GM23248 (cell line): ENCODE results near the gene HOXC12. TPM values are rescaled to one million over a fixed set of nuclear protein-coding genes. Genes with fewer than 3 reads are reported as not detected.

Experiments used
- DNase-seq: peaks from one replicate; pipeline ENCODE4 v3.0.0-alpha.2; 2015
- H2AFZ ChIP-seq: fragments of 200-600 bp; sonication (generic); 2 replicates; pipeline ENCODE4 v1.6.1; 2016; ENCODE audit warnings: antibody characterized with exemption
- H3F3A ChIP-seq: fragments of 200-600 bp; sonication (generic); 2 replicates; pipeline ENCODE4 v1.6.1; 2016; ENCODE audit warnings: mild to moderate bottlenecking, antibody characterized with exemption, mixed run types; ENCODE audit not compliant: insufficient read depth
- H3K27ac ChIP-seq: fragments of 200-600 bp; sonication (generic); 2 replicates; pipeline ENCODE4 v1.5.1; 2016; ENCODE audit warnings: mild to moderate bottlenecking
- H3K27me3 ChIP-seq: fragments of 200-600 bp; sonication (generic); replicated peaks from 2 replicates; pipeline ENCODE4 v1.6.1; 2016; ENCODE audit warnings: mild to moderate bottlenecking; ENCODE audit not compliant: insufficient read depth
- H3K36me3 ChIP-seq: fragments of 200-600 bp; sonication (generic); 2 replicates; pipeline ENCODE4 v1.6.1; 2016; ENCODE audit warnings: low read depth, mild to moderate bottlenecking
- H3K4me1 ChIP-seq: fragments of 200-600 bp; sonication (generic); 2 replicates; pipeline ENCODE4 v1.6.1; 2016; ENCODE audit warnings: mild to moderate bottlenecking; ENCODE audit not compliant: insufficient read depth
- H3K4me2 ChIP-seq: fragments of 200-600 bp; sonication (generic); one replicate; pipeline ENCODE4 v1.6.1; 2016; ENCODE audit warnings: mild to moderate bottlenecking; ENCODE audit not compliant: unreplicated experiment
- H3K4me3 ChIP-seq: fragments of 200-600 bp; sonication (generic); 2 replicates; pipeline ENCODE4 v1.5.1; 2016; ENCODE audit warnings: mild to moderate bottlenecking
- H3K79me2 ChIP-seq: fragments of 200-600 bp; sonication (generic); 2 replicates; pipeline ENCODE4 v1.6.1; 2016; ENCODE audit warnings: mild to moderate bottlenecking; ENCODE audit not compliant: insufficient read depth
- H3K9ac ChIP-seq: fragments of 200-600 bp; sonication (generic); 2 replicates; pipeline ENCODE4 v1.6.1; 2016; ENCODE audit warnings: mild to moderate bottlenecking
- H3K9me2 ChIP-seq: fragments of 200-600 bp; sonication (generic); 2 replicates; pipeline ENCODE4 v1.6.1; 2016; ENCODE audit warnings: mixed run types, mild to moderate bottlenecking, moderate library complexity; ENCODE audit not compliant: insufficient read depth
- H3K9me3 ChIP-seq: fragments of 200-600 bp; sonication (generic); one replicate; pipeline ENCODE4 v1.6.1; 2017; ENCODE audit warnings: low read depth
- H4K20me1 ChIP-seq: fragments of 200-600 bp; sonication (generic); 2 replicates; pipeline ENCODE4 v1.6.0; 2016; ENCODE audit not compliant: insufficient read depth
- EZH2 ChIP-seq: fragments of 200-600 bp; sonication (generic); IDR thresholded peaks from 2 replicates; pipeline ENCODE4 v1.6.1; 2018; ENCODE audit warnings: antibody characterized with exemption, mild to moderate bottlenecking; ENCODE audit not compliant: insufficient read depth, poor library complexity, severe bottlenecking
- EZH2phosphoT487 ChIP-seq: fragments of 200-600 bp; sonication (generic); IDR thresholded peaks from 2 replicates; pipeline ENCODE4 v1.6.1; 2018; ENCODE audit warnings: antibody characterized with exemption, moderate library complexity, mild to moderate bottlenecking, low read depth; ENCODE audit not compliant: insufficient read depth
- WGBS, 2 experiments: methylation state at CpG; one replicate each; pipeline ENCODE4 v1.1.6; 2015 to 2017; ENCODE audit warnings: low lambda C conversion rate in 2 of 2, low coverage in 1 of 2; ENCODE audit errors: missing lambda C conversion rate in 2 of 2; 5-methylcytosine and 5-hydroxymethylcytosine counted together
- in situ Hi-C: fragments of 300-500 bp; cut with MboI; formaldehyde crosslinking; loops from 2 replicates; pipeline ENCODE4 v1.15.0; 2020
- polyA plus RNA-seq: library from polyadenylated mRNA; unstranded; fragments of >200 nt; fragmentation: Nextera tagmentation; extraction: Ambion mirVana; gene quantifications from 2 replicates; pipeline ENCODE4 v1.2.1, GENCODE V29; 2016
- total RNA-seq: library from RNA; depleted of rRNA; stranded (reverse); fragments of >200 nt; shearing (Covaris generic); gene quantifications from 2 replicates; pipeline ENCODE4 v1.2.3, GENCODE V29; 2014; rRNA removed

HOXC12 gene, protein sequence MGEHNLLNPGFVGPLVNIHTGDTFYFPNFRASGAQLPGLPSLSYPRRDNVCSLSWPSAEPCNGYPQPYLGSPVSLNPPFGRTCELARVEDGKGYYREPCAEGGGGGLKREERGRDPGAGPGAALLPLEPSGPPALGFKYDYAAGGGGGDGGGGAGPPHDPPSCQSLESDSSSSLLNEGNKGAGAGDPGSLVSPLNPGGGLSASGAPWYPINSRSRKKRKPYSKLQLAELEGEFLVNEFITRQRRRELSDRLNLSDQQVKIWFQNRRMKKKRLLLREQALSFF
- not detected in 2 replicates for total RNA-seq
- polyA plus RNA-seq: not detected in 2 replicates

GRCh38 chr12:53954694-53955035 lies at the start of gene HOXC12:
TSS of gene HOXC12 (plus strand) at chr12:53954903. CDS start at chr12:53954930, 27 bp downstream.
- Histone ChIP-seq H4K20me1 (no peaks in the 10 kb centered on the region), H3K4me1 (no peaks in the 10 kb centered on the region), H3K9me3 (no peaks in the 10 kb centered on the region), H3F3A (no peaks in the 10 kb centered on the region), H3K4me3 (no peak within 1 kb of the TSS), H3K27ac (no peak within 1 kb of the TSS), H3K9me2 (no peaks in the 10 kb centered on the region), H3K27me3 (peaks cover 100% of the 10 kb centered on the region), H3K79me2 (no peaks in the 10 kb centered on the region), H2AFZ (no peak within 1 kb of the TSS), H3K9ac (no peak within 1 kb of the TSS), H3K36me3 (no peaks in the 10 kb centered on the region), H3K4me2 (no peak within 1 kb of the TSS)
- no peak for DNase-seq
- in situ Hi-C loops: no loop called here
- WGBS, 2 experiments: 18 to 25% methylated on average over 12 to 20 of the region's 20 CpGs
- TF ChIP-seq EZH2: peak; percentile 65
- 0 out of 2 replicates have a peak, but pooled peaks have one; percentile 80 for TF ChIP-seq EZH2phosphoT487

DNA sequence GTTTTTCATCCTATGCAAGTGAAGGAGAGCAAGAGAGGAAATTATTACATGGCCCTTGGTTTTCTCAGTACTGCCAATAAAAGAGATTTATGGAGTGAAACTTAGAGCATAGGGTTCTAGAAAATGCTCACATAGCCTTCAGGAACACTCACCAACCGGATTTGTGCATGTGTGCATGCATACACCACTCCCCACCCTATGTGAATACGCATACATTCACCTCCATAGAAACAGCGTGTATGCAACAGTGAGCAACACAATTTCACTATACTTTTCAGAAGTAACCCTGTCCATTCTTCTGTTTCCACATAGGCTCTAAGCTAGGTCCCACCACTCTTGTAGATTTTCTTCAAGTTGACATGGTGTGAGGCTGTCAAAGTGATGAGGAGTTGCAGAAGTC lies 47.6 kb upstream of the HOXC12 start:
- Histone ChIP-seq H3K27ac (no peak overlapping the region), H4K20me1 (no peaks in the 10 kb centered on the region), H3K79me2 (no peaks in the 10 kb centered on the region), H3K4me1 (no peaks in the 10 kb centered on the region), H3K4me2 (no peak overlapping the region), H3K36me3 (no peaks in the 10 kb centered on the region), H3K27me3 (peaks cover 74% of the 10 kb centered on the region), H3F3A (no peaks in the 10 kb centered on the region), H3K4me3 (no peak overlapping the region), H3K9me2 (no peaks in the 10 kb centered on the region), H2AFZ (no peak overlapping the region), H3K9ac (no peak overlapping the region), H3K9me3 (no peaks in the 10 kb centered on the region)
- TF ChIP-seq EZH2: no peak
- TF ChIP-seq EZH2phosphoT487: no peak
- WGBS, 2 experiments: 13 to 16% methylated on average over 3 of the region's 3 CpGs
- in situ Hi-C loops: no loop called here
- no peak for DNase-seq

DNA sequence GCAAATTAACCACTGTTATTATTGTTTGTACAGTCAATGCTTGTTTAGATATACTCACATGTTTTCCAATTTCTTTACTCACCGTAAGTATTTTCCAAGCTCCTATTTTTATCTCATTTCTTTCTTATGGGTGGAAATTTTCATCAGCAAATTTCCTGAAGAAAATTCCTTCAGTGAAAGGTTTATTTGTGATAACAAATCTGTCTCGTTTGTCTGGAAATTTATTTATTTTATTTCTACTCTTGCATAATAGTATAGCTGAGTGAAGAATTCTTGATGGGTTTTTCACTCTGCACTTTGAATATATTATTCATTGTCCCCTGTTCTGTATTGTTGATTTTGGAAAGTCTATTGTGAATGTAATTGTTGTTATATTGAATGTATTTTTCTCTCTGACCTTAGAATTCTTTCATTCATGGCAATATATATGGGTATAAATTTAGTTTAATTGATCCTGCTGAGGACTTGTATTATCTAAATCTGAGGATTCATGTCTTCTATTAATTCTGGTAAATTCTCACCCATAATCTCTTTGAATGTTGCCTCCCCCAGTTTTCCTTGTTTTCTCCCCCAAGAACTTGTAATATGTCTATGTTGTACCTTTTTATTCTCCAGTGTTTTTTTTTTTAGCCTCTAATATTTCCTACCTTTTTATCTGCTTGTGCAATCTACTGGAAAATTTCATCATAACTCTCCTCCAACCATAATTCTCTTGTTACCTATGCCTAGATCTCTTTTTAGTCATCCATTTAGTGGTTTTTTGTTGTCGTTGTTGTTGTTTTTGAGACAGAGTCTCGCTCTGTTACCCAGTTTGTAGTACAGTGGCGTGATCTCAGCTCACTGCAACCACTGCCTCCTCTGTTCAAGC lies 37.7 kb upstream of the HOXC12 start:
- TF ChIP-seq EZH2phosphoT487 (no peak), EZH2 (no peak)
- Histone ChIP-seq H3K9ac (no peak overlapping the region), H3K4me3 (no peak overlapping the region), H3K27ac (no peak overlapping the region), H3K9me3 (no peaks in the 10 kb centered on the region), H3K79me2 (no peaks in the 10 kb centered on the region), H3K4me1 (no peaks in the 10 kb centered on the region), H4K20me1 (no peaks in the 10 kb centered on the region), H3K4me2 (no peak overlapping the region), H3F3A (no peaks in the 10 kb centered on the region), H2AFZ (no peak overlapping the region), H3K36me3 (no peaks in the 10 kb centered on the region), H3K27me3 (peaks cover 87% of the 10 kb centered on the region), H3K9me2 (no peaks in the 10 kb centered on the region)
- 44 to 49% methylated on average over 5 of the region's 5 CpGs for WGBS, 2 experiments
- in situ Hi-C loops: no loop called here
- no peak for DNase-seq

- H3F3A ChIP-seq: no peaks in the 10 kb centered on the region
- H3K9me2 ChIP-seq: no peaks in the 10 kb centered on the region
- peaks cover 99% of the 10 kb centered on the region for H3K27me3 ChIP-seq
- H3K27ac ChIP-seq: no peak overlapping the region
- no peaks in the 10 kb centered on the region for H3K4me1 ChIP-seq
- H3K9me3 ChIP-seq: no peaks in the 10 kb centered on the region
- no peak overlapping the region for H3K4me2 ChIP-seq
- no peak for DNase-seq
- H3K36me3 ChIP-seq: no peaks in the 10 kb centered on the region
- in situ Hi-C loops: no loop called here
- TF ChIP-seq EZH2: no peak
- H3K9ac ChIP-seq: no peak overlapping the region
- no peaks in the 10 kb centered on the region for H3K79me2 ChIP-seq
- H3K4me3 ChIP-seq: no peak overlapping the region
- H4K20me1 ChIP-seq: no peaks in the 10 kb centered on the region
- 9 to 19% methylated on average over 2 of the region's 2 CpGs for WGBS, 2 experiments
- H2AFZ ChIP-seq: no peak overlapping the region
These were observed 29.9 kb upstream of the HOXC12 start for GRCh38 chr12:53924521-53925405.
